GM12801 (cell line): ENCODE measurements around the gene TMPRSS15.

Experiments
- CTCF ChIP-seq: IDR thresholded peaks from one replicate; pipeline ENCODE4 v1.5.1; 2011; ENCODE audit warnings: control low read depth; ENCODE audit not compliant: insufficient read length; ENCODE audit errors: extremely low read depth

Gene TMPRSS15

GRCh38 chr21:18340387-18340942, 63.1 kb downstream of the TMPRSS15 start:
- no peak for TF ChIP-seq CTCF

DNA sequence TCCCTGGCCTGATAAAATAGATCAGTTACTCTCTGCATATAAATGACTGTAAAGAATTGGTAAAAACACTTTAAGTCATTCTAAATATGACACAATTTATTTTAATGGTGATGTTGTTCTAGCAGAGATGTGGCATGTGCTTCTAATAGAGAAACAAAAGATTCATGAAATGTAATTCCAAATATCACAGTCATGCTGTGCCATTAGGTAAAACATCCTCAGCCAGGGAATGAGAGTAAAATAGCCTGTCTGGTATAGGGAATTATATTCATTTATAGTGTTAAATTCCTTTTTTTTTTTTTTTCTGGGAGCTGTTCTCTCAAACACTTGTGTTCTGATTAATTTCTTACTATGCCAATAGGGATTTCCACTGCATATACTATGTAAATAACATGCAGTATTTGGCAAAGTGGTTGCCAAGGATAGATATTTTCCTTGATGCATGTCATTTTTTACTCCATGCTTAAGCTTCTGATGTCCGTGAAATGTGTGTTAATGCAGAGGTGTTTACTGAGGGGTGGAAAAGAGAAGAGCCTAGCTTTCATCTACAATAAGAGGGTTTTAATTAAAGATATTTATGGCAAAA, 67.8 kb downstream of the TMPRSS15 start:
- TF ChIP-seq CTCF: no peak

DNA sequence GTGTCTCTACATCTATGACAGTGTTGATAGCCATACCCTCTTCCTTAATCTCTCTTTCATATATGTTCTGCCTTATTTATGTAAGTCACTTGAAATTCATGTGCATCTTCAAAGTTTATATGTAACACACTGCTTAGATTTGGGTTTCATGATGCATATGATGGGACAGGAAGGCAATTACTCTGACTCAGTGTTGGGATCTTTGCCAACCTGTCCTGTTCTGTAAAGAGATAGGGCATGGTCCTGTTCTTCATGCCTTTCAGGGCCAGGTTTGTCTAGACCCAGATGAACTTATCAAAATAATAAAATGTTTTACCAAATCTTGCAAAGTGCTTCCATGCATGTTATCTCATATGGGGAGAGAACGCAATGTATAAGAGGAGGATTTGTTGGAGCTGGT, 69.5 kb downstream of the TMPRSS15 start:
- no peak for TF ChIP-seq CTCF

GRCh38 chr21:18318156-18318555, 85.4 kb downstream of the TMPRSS15 start:
- no peak for TF ChIP-seq CTCF

GRCh38 chr21:18298228-18298627, 105.4 kb downstream of the TMPRSS15 start:
- TF ChIP-seq CTCF: no peak

- no peak for TF ChIP-seq CTCF
Observed at GRCh38 chr21:18294100-18294499, 109.5 kb downstream of the TMPRSS15 start.

- no peak for TF ChIP-seq CTCF
Observed at GRCh38 chr21:18289876-18290275, 113.7 kb downstream of the TMPRSS15 start.
